Activated CD4-positive, alpha-beta T cell treated with anti-CD3 and anti-CD28 coated beads for 48 hours (primary cell): ENCODE measurements around the gene LCN6.

ENCODE experiments used
- DNase-seq: peaks from one replicate; pipeline ENCODE4 v3.0.0-alpha.2; 2020

Gene LCN6

GRCh38 chr9:136741883-136742571 is 6.3 kb downstream of the LCN6 start:
- DNase-seq: peak; percentile 64

GRCh38 chr9:136740971-136741882 is 7.1 kb downstream of the LCN6 start:
- no peak for DNase-seq

GRCh38 chr9:136740491-136740890 is 7.8 kb downstream of the LCN6 start:
- no peak for DNase-seq

- DNase-seq: no peak
Measured at GRCh38 chr9:136740069-136740468, 8.3 kb downstream of the LCN6 start.

- DNase-seq: no peak
Measured at GRCh38 chr9:136739509-136739908, 8.8 kb downstream of the LCN6 start.

GRCh38 chr9:136738960-136739359 is 9.4 kb downstream of the LCN6 start:
- DNase-seq: no peak

- DNase-seq: no peak
Measured at GRCh38 chr9:136735812-136736480, 12.4 kb downstream of the LCN6 start.

GRCh38 chr9:136734837-136735496 is 13.4 kb downstream of the LCN6 start:
- peak; percentile 48 for DNase-seq

- DNase-seq: no peak
Measured at GRCh38 chr9:136733611-136734010, 14.7 kb downstream of the LCN6 start.

GRCh38 chr9:136732444-136733178 is 15.7 kb downstream of the LCN6 start:
- no peak for DNase-seq

GRCh38 chr9:136729926-136730325 is 18.4 kb downstream of the LCN6 start:
- no peak for DNase-seq

GRCh38 chr9:136729144-136729543 is 19.2 kb downstream of the LCN6 start:
- peak; percentile 40 for DNase-seq

- no peak for DNase-seq
Measured at GRCh38 chr9:136728548-136729123, 19.7 kb downstream of the LCN6 start.

GRCh38 chr9:136728080-136728547 is 20.2 kb downstream of the LCN6 start:
- DNase-seq: peak; percentile 95

GRCh38 chr9:136726631-136727191 is 21.6 kb downstream of the LCN6 start:
- DNase-seq: peak; percentile 66

GRCh38 chr9:136726118-136726517 is 22.2 kb downstream of the LCN6 start:
- DNase-seq: no peak

GRCh38 chr9:136725612-136726011 is 22.7 kb downstream of the LCN6 start:
- no peak for DNase-seq

- no peak for DNase-seq
Measured at GRCh38 chr9:136724772-136725171, 23.6 kb downstream of the LCN6 start.

- DNase-seq: no peak
Measured at GRCh38 chr9:136723989-136724388, 24.3 kb downstream of the LCN6 start.

GRCh38 chr9:136723362-136723976 is 24.9 kb downstream of the LCN6 start:
- no peak for DNase-seq

- no peak for DNase-seq
Measured at GRCh38 chr9:136722969-136723356, 25.4 kb downstream of the LCN6 start.
